HCT116 (cell line): ENCODE results near the gene PCP4. TPM values are rescaled to one million over a fixed set of nuclear protein-coding genes. Genes with fewer than 3 reads are reported as not detected.

Experiments
- ATAC-seq: fragments of 200-7000 bp; cut with Tn5 transposase; 2 replicates; pipeline ENCODE4 v1.9.1; 2020; ENCODE audit warnings: mild to moderate bottlenecking, moderate library complexity
- BruUV-seq: library from RNA; stranded (reverse); fragments of 400-500 nt; replicated peaks from 2 replicates; lab custom pipeline; 2021; lab: Mats Ljungman, UMichigan
- CTCF ChIA-PET: fragments of 300-600 bp; sonication (Branson Sonifier 250); formaldehyde crosslinking; loops from one replicate; lab custom pipeline; 2021; ENCODE audit warnings: antibody characterized with exemption; lab: Charles Lee
- POLR2A ChIA-PET: fragments of 300-600, 350-600 bp; sonication (Branson Sonifier 250); formaldehyde crosslinking; loops from one replicate; lab custom pipeline; 2021; ENCODE audit warnings: antibody characterized with exemption; lab: Charles Lee
- RAD21 ChIA-PET, 2 experiments: fragments of 300-600 bp; sonication (Branson Sonifier 250); formaldehyde crosslinking; loops; one replicate each; lab custom pipeline; 2023; ENCODE audit warnings: low total read pairs in 2 of 2; ENCODE audit not compliant: uncharacterized antibody in 2 of 2, unreplicated experiment in 2 of 2, low non-redundant PET in 1 of 2; lab: Charles Lee
- DNase-seq: peaks from one replicate; pipeline ENCODE4 v3.0.0-alpha.2; 2010; ENCODE audit warnings: low read depth, low spot score
- H2AFZ ChIP-seq: fragments of 200-600 bp; shearing (Covaris generic), sonication (generic); 2 replicates; pipeline ENCODE4 v1.6.1; 2017; ENCODE audit warnings: low read depth, mixed run types, mixed read lengths, antibody characterized with exemption, low read length; ENCODE audit not compliant: poor library complexity, severe bottlenecking
- H3K27ac ChIP-seq: 2 replicates; pipeline ENCODE4 v1.5.1; 2012; ENCODE audit warnings: low read depth, low read length
- H3K27me3 ChIP-seq: fragments of 200-600 bp; sonication (generic); 2 replicates; pipeline ENCODE4 v1.6.1; 2016; ENCODE audit warnings: mixed run types, low read length, mixed read lengths; ENCODE audit not compliant: insufficient read depth
- H3K36me3 ChIP-seq, 2 experiments: fragments of 200-500 bp in 1 of 2; fragments of 200-600 bp in 1 of 2; sonication (Bioruptor generic) in 1 of 2; sonication (generic) in 1 of 2; 2 replicates each; pipeline versions ENCODE4 v1.5.1 to v1.6.1; 2014 to 2016; ENCODE audit warnings: low read length in 2 of 2, inconsistent platforms in 1 of 2, mixed read lengths in 1 of 2, mixed run types in 1 of 2; ENCODE audit not compliant: insufficient read depth in 2 of 2, control insufficient read depth in 1 of 2
- H3K4me1 ChIP-seq, 2 experiments: fragments of 200-600 bp in 1 of 2; sonication (generic) in 1 of 2; 2 replicates each; pipeline versions ENCODE4 v1.5.1 to v1.6.1; 2012 to 2017; ENCODE audit warnings: low read length in 2 of 2, inconsistent platforms in 1 of 2, mild to moderate bottlenecking in 1 of 2, mixed read lengths in 1 of 2, mixed run types in 1 of 2, moderate library complexity in 1 of 2; ENCODE audit not compliant: insufficient read depth in 2 of 2, control insufficient read depth in 1 of 2
- H3K4me2 ChIP-seq: fragments of 200-600 bp; sonication (generic); 2 replicates; pipeline ENCODE4 v1.6.1; 2017; ENCODE audit warnings: mixed run types, low read length, mixed read lengths
- H3K4me3 ChIP-seq, 2 experiments: fragments of 200-600 bp in 1 of 2; sonication (generic) in 1 of 2; replicated peaks in 1 of 2; 2 replicates each; pipeline ENCODE4 v1.5.1; 2011 to 2016; ENCODE audit warnings: low read length in 2 of 2, control low read depth in 1 of 2, low read depth in 1 of 2, mild to moderate bottlenecking in 1 of 2, mixed read lengths in 1 of 2, mixed run types in 1 of 2
- H3K79me2 ChIP-seq: fragments of 200-600 bp; sonication (generic); 2 replicates; pipeline ENCODE4 v1.6.1; 2017; ENCODE audit warnings: mild to moderate bottlenecking, mixed run types, low read length, moderate library complexity, mixed read lengths; ENCODE audit not compliant: insufficient read depth
- H3K9ac ChIP-seq: fragments of 200-600 bp; sonication (generic); 2 replicates; pipeline ENCODE4 v1.6.1; 2016; ENCODE audit warnings: low read length, mixed read lengths
- H3K9me2 ChIP-seq: fragments of 200-600 bp; sonication (generic), shearing (Covaris generic); 2 replicates; pipeline ENCODE4 v1.6.1; 2017; ENCODE audit warnings: mixed run types, mild to moderate bottlenecking, moderate library complexity; ENCODE audit not compliant: insufficient read depth
- H3K9me3 ChIP-seq, 2 experiments: fragments of 200-500 bp in 1 of 2; fragments of 200-600 bp in 1 of 2; sonication (Bioruptor generic) in 1 of 2; sonication (generic) in 1 of 2; 2 replicates each; pipeline ENCODE4 v1.6.1; 2014 to 2017; ENCODE audit warnings: low read length in 2 of 2, mixed read lengths in 2 of 2, inconsistent platforms in 1 of 2, low read depth in 1 of 2, mild to moderate bottlenecking in 1 of 2, mixed run types in 1 of 2, moderate library complexity in 1 of 2; ENCODE audit not compliant: control insufficient read depth in 1 of 2, insufficient read depth in 1 of 2
- H4K20me1 ChIP-seq: fragments of 200-600 bp; sonication (generic), shearing (Covaris generic); 2 replicates; pipeline ENCODE4 v1.6.1; 2017; ENCODE audit warnings: mixed run types, mild to moderate bottlenecking, moderate library complexity; ENCODE audit not compliant: insufficient read depth
- CBX3 ChIP-seq: IDR thresholded peaks from 2 replicates; pipeline ENCODE4 v1.6.1; 2012; ENCODE audit warnings: low read depth
- CEBPB ChIP-seq: IDR thresholded peaks from 2 replicates; pipeline ENCODE4 v1.6.1; 2012; ENCODE audit warnings: low read depth
- EGR1 ChIP-seq: IDR thresholded peaks from 2 replicates; pipeline ENCODE4 v1.6.1; 2012; ENCODE audit warnings: low read depth
- EZH2 ChIP-seq: fragments of 200-600 bp; sonication (generic); IDR thresholded peaks from 2 replicates; pipeline ENCODE4 v1.6.1; 2017; ENCODE audit warnings: antibody characterized with exemption, mixed run types
- EZH2phosphoT487 ChIP-seq: fragments of 200-600 bp; IDR thresholded peaks from 2 replicates; pipeline ENCODE4 v1.6.1; 2018; ENCODE audit warnings: antibody characterized with exemption, borderline replicate concordance
- FOSL1 ChIP-seq: IDR thresholded peaks from 2 replicates; pipeline ENCODE4 v1.6.1; 2012; ENCODE audit warnings: low read depth
- JUND ChIP-seq: IDR thresholded peaks from 2 replicates; pipeline ENCODE4 v1.6.1; 2012
- MAX ChIP-seq: IDR thresholded peaks from 2 replicates; pipeline ENCODE4 v1.6.1; 2012
- POLR2A ChIP-seq: IDR thresholded peaks from 2 replicates; pipeline ENCODE4 v1.7.0; 2011; ENCODE audit warnings: borderline replicate concordance; ENCODE audit not compliant: insufficient read depth, insufficient read length; ENCODE audit errors: extremely low read depth
- RAD21 ChIP-seq: IDR thresholded peaks from 2 replicates; pipeline ENCODE4 v1.6.1; 2012; ENCODE audit warnings: low read depth, mild to moderate bottlenecking
- REST ChIP-seq: IDR thresholded peaks from 2 replicates; pipeline ENCODE4 v1.6.1; 2012; ENCODE audit warnings: low read depth
- SIN3A ChIP-seq: IDR thresholded peaks from 2 replicates; pipeline ENCODE4 v1.6.1; 2012; ENCODE audit warnings: low read depth
- SRF ChIP-seq: IDR thresholded peaks from 2 replicates; pipeline ENCODE4 v1.6.1; 2012; ENCODE audit warnings: low read depth
- TCF7L2 ChIP-seq: IDR thresholded peaks from 2 replicates; pipeline ENCODE4 v1.7.0; 2011; ENCODE audit warnings: borderline replicate concordance, inconsistent platforms; ENCODE audit not compliant: insufficient read depth, insufficient read length; ENCODE audit errors: extremely low read depth
- YY1 ChIP-seq: IDR thresholded peaks from 2 replicates; pipeline ENCODE4 v1.6.1; 2011; ENCODE audit warnings: low read length, low read depth, moderate library complexity, mild to moderate bottlenecking; ENCODE audit not compliant: insufficient replicate concordance; ENCODE audit errors: extremely low read depth
- ZBTB33 ChIP-seq: IDR thresholded peaks from 2 replicates; pipeline ENCODE4 v1.6.1; 2011; ENCODE audit warnings: mild to moderate bottlenecking, low read length, moderate library complexity; ENCODE audit not compliant: insufficient replicate concordance; ENCODE audit errors: extremely low read depth
- ZFX ChIP-seq: fragments of 450-650 bp; IDR thresholded peaks from 2 replicates; pipeline ENCODE4 v1.6.1; 2017
- ZNF274 ChIP-seq: fragments of 200-500 bp; sonication (Bioruptor generic); IDR thresholded peaks from 2 replicates; pipeline ENCODE4 v1.6.1; 2014; ENCODE audit warnings: mild to moderate bottlenecking, low read depth, low read length, inconsistent platforms
- intact Hi-C: fragments of 100-400 bp; cut with micrococcal nuclease; formaldehyde crosslinking; loops from 2 replicates; pipeline ENCODE4 v1.10.0; 2022
- total RNA-seq: library from RNA; stranded (reverse); gene quantifications from one replicate; pipeline ENCODE4 v1.2.1, GENCODE V29; 2021; ENCODE audit not compliant: unreplicated experiment
- TF ChIP-seq, protein P1 (sequence below): IDR thresholded peaks from 2 replicates; pipeline ENCODE4 v1.6.1; 2012

The PCP4 gene
- total RNA-seq, 1 experiment from 2014 or later: not detected

GRCh38 chr21:39885119-39885848 is 18.0 kb downstream of the PCP4 start:
- H3K79me2 ChIP-seq: no peaks in the 10 kb centered on the region
- intact Hi-C loops: no loop called here
- no peaks in the 10 kb centered on the region for H4K20me1 ChIP-seq
- ChIA-PET CTCF (no interaction called here), POLR2A (no interaction called here)
- no peaks in the 10 kb centered on the region; a peak in 1 of 4 replicates for H3K9me3 ChIP-seq
- no peak overlapping the region for H3K4me3 ChIP-seq
- no peaks in the 10 kb centered on the region for H3K36me3 ChIP-seq
- no peak overlapping the region for H3K4me2 ChIP-seq
- H2AFZ ChIP-seq: no peak overlapping the region
- no peaks in the 10 kb centered on the region; the same call in 1 of the 2 replicates for H3K27me3 ChIP-seq
- H3K9me2 ChIP-seq: no peaks in the 10 kb centered on the region
- BruUV-seq: no TSS peak
- ATAC-seq: no peak
- DNase-seq: no peak
- no peak overlapping the region for H3K27ac ChIP-seq
- TF ChIP-seq EZH2 (no peak), EGR1 (no peak), ZBTB33 (no peak), CEBPB (no peak), MAX (no peak), FOSL1 (no peak), YY1 (no peak), ZNF274 (no peak), ZFX (no peak), RAD21 (no peak), JUND (no peak), TCF7L2 (no peak), POLR2A (no peak), SIN3A (no peak), REST (no peak), SRF (no peak), CBX3 (no peak), EZH2phosphoT487 (no peak)
- TF ChIP-seq, protein P1, sequence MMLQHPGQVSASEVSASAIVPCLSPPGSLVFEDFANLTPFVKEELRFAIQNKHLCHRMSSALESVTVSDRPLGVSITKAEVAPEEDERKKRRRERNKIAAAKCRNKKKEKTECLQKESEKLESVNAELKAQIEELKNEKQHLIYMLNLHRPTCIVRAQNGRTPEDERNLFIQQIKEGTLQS: no peak
- TF ChIP-seq, all 23 proteins: peak for 0
- RAD21 ChIA-PET: no interaction called here
- Histone ChIP-seq H3K4me1 (no peaks in the 10 kb centered on the region), H3K9ac (no peak overlapping the region)
